OCI-LY7 (cell line): ENCODE data around the gene NAP1L4. TPM values are rescaled to one million over a fixed set of nuclear protein-coding genes. Genes with fewer than 3 reads are reported as not detected.

Source experiments
- BruUV-seq: library from RNA; stranded (reverse); fragments of 400-500 nt; replicated peaks from 2 replicates; lab custom pipeline; 2021; lab: Mats Ljungman, UMichigan
- CTCF ChIA-PET: fragments of 300-600 bp; sonication (Branson Sonifier 250); formaldehyde crosslinking; loops from one replicate; lab custom pipeline; 2022; ENCODE audit warnings: antibody characterized with exemption; ENCODE audit not compliant: unreplicated experiment; lab: Charles Lee
- POLR2A ChIA-PET: fragments of 300-600 bp; sonication (Branson Sonifier 250); formaldehyde crosslinking; loops from one replicate; lab custom pipeline; 2022; ENCODE audit warnings: antibody characterized with exemption; lab: Charles Lee
- DNase-seq: peaks from one replicate; pipeline ENCODE4 v3.0.0-alpha.2; 2015; ENCODE audit warnings: low spot score
- H2AFZ ChIP-seq: fragments of 200-600 bp; sonication (generic), shearing (Covaris generic); 2 replicates; pipeline ENCODE4 v1.6.1; 2014; ENCODE audit warnings: mild to moderate bottlenecking, antibody characterized with exemption, low read length, moderate library complexity
- H3K27ac ChIP-seq: fragments of 200-600 bp; sonication (generic); 2 replicates; pipeline ENCODE4 v1.5.1; 2014; ENCODE audit warnings: mixed run types, low read depth, mild to moderate bottlenecking, moderate library complexity, low read length, inconsistent platforms; ENCODE audit not compliant: poor library complexity, severe bottlenecking
- H3K36me3 ChIP-seq: fragments of 200-600 bp; sonication (generic); 2 replicates; pipeline ENCODE4 v1.6.1; 2014; ENCODE audit warnings: mild to moderate bottlenecking, antibody characterized with exemption, low read length, moderate library complexity, mixed read lengths; ENCODE audit not compliant: insufficient read depth
- H3K4me1 ChIP-seq: fragments of 200-600 bp; sonication (generic); 2 replicates; pipeline ENCODE4 v1.5.1; 2014; ENCODE audit warnings: mild to moderate bottlenecking, low read length; ENCODE audit not compliant: insufficient read depth, poor library complexity, severe bottlenecking
- H3K4me2 ChIP-seq: fragments of 200-600 bp; sonication (generic); 2 replicates; pipeline ENCODE4 v1.6.1; 2014; ENCODE audit warnings: mild to moderate bottlenecking, low read length
- H3K4me3 ChIP-seq: fragments of 200-600 bp; sonication (generic); 2 replicates; pipeline ENCODE4 v1.5.1; 2014; ENCODE audit warnings: mild to moderate bottlenecking, low read depth, low read length; ENCODE audit not compliant: poor library complexity, severe bottlenecking
- H3K79me2 ChIP-seq: fragments of 200-600 bp; sonication (generic); 2 replicates; pipeline ENCODE4 v1.6.1; 2016; ENCODE audit warnings: low read depth, mild to moderate bottlenecking, low read length, moderate library complexity, mixed read lengths; ENCODE audit not compliant: insufficient read depth
- H3K9me2 ChIP-seq: fragments of 200-600 bp; sonication (generic); 2 replicates; pipeline ENCODE4 v1.6.1; 2016; ENCODE audit warnings: mild to moderate bottlenecking, low read length, mixed read lengths; ENCODE audit not compliant: insufficient read depth
- H3K9me3 ChIP-seq: fragments of 200-600 bp; sonication (generic); 2 replicates; pipeline ENCODE4 v1.6.1; 2014; ENCODE audit warnings: mild to moderate bottlenecking, mixed run types, low read length, mixed read lengths
- H4K20me1 ChIP-seq: fragments of 200-600 bp; sonication (generic); 2 replicates; pipeline ENCODE4 v1.6.1; 2014; ENCODE audit warnings: mild to moderate bottlenecking, antibody characterized with exemption, low read length, moderate library complexity, mixed read lengths; ENCODE audit not compliant: insufficient read depth
- CTCF ChIP-seq: fragments of 200-600 bp; sonication (generic); conservative IDR thresholded peaks from 2 replicates; pipeline ENCODE4 v1.5.1; 2014; ENCODE audit warnings: mild to moderate bottlenecking, antibody characterized with exemption, low read length, moderate library complexity, mixed read lengths
- EZH2phosphoT487 ChIP-seq: fragments of 200-600 bp; sonication (generic); IDR thresholded peaks from 2 replicates; pipeline ENCODE4 v1.6.1; 2018; ENCODE audit warnings: low read depth, borderline replicate concordance, mild to moderate bottlenecking, mixed run types, antibody characterized with exemption, low read length, moderate library complexity, mixed read lengths
- intact Hi-C: fragments of 100-400 bp; cut with micrococcal nuclease; formaldehyde crosslinking; loops from one replicate; pipeline ENCODE4 v1.10.0; 2022; ENCODE audit not compliant: unreplicated experiment
- total RNA-seq, 2 experiments: library from RNA; depleted of rRNA in 1 of 2; stranded (reverse); fragments of >200 nt in 1 of 2; shearing (Covaris generic) in 1 of 2; gene quantifications; 2 replicates each; pipeline ENCODE4 v1.2.3, GENCODE V29; 2014 to 2022

The NAP1L4 gene
- total RNA-seq, 2 experiments from 2014 or later: 152 to 183 TPM

DNA sequence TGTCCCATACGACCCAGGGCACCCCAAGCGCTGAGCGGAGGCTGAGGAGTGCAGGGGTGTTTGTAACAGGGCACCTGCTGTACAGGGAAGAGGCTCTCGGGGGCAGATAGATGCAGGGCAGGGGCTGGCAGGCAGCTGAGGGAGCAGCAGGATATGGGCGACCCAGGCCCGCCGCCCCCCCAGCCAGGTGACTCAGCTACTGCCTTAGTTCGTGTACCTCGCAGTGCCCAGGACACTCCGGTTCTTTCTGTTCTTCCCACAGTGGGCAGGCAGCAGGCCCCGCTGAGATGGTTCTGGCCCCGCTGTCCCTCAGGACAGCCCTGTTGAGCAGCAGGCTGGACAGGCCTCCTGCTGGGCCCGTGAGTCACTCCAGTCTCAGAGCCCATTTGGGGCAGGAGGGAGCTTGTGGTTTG lies 79.1 kb downstream of the NAP1L4 start:
- CTCF ChIA-PET: no interaction called here
- H3K4me2 ChIP-seq: no peak overlapping the region
- intact Hi-C loops: no loop called here

DNA sequence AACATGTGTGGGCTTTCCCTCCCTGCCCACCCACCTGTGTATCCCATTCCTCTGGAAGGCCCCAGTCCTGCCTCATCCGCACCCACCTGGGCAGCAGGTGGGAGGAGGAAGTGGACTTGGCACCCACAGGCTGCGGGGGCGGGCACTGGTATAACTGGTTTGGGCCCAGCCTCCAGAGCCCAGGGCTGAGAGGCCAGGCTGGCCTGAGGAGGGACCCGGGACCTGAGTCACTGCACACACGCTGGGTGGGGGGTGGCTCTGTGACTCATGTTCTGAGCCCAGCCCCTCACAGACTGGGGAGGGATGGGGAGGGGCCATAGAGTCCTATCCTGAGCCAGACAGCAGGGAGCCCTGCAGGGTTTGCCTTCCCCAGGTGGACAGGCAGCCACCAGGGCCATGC lies 79.6 kb downstream of the NAP1L4 start:
- Histone ChIP-seq H3K9me2 (no peaks in the 10 kb centered on the region), H3K4me2 (no peak overlapping the region), H3K27ac (no peak overlapping the region), H4K20me1 (no peaks in the 10 kb centered on the region), H3K9me3 (no peaks in the 10 kb centered on the region), H3K79me2 (no peaks in the 10 kb centered on the region), H2AFZ (no peak overlapping the region), H3K4me1 (peaks cover 18% of the 10 kb centered on the region), H3K4me3 (no peak overlapping the region), H3K36me3 (no peaks in the 10 kb centered on the region)
- intact Hi-C loops: no loop called here
- TF ChIP-seq EZH2phosphoT487 (no peak), CTCF (no peak)
- ChIA-PET CTCF (no interaction called here), POLR2A (no interaction called here)
- DNase-seq: no peak
- BruUV-seq: no TSS peak

More for the DNA sequence above, 79.1 kb downstream of the NAP1L4 start:
- Histone ChIP-seq H3K79me2 (no peaks in the 10 kb centered on the region), H3K27ac (no peak overlapping the region), H3K9me2 (no peaks in the 10 kb centered on the region), H2AFZ (no peak overlapping the region), H3K4me1 (peaks cover 18% of the 10 kb centered on the region), H4K20me1 (no peaks in the 10 kb centered on the region), H3K9me3 (no peaks in the 10 kb centered on the region), H3K36me3 (no peaks in the 10 kb centered on the region), H3K4me3 (no peak overlapping the region)
- BruUV-seq: no TSS peak
- POLR2A ChIA-PET: no interaction called here
- DNase-seq: no peak
- TF ChIP-seq EZH2phosphoT487: no peak
- no peak for TF ChIP-seq CTCF

DNA sequence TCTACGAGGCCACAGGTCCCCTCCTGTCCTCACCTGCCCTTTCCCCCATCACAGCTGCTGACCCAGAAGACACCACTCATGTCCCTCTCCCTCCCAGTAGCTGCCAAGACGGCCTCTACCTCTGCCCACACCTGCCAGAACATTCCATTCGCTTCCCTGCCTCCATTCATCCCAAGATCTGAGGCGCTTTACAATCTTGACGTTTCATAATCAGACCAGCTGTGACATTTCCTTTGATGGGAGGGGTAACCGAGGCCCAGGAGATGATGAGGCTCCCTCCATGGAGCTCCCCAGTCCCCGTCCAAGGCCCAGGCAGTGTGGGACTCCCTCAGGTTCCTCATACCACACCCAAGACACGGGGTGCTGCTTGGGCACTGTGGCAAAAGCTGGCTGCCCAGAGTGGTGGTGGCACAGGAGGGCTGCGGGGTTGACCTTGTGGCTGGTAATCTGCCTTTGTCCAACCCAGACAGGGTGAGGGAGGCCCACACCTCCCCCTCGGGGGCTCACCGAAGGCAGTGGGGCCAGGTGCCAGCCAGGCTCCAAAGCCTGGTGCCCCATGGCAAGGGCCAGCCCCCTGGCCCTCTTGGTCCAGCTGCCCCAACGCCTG lies 80.2 kb downstream of the NAP1L4 start:
- POLR2A ChIA-PET: no interaction called here
- no peak overlapping the region for H3K4me2 ChIP-seq

More for the DNA sequence above, 80.2 kb downstream of the NAP1L4 start:
- intact Hi-C loops: no loop called here
- H3K27ac ChIP-seq: no peak overlapping the region
- H3K9me2 ChIP-seq: no peaks in the 10 kb centered on the region
- H3K9me3 ChIP-seq: no peaks in the 10 kb centered on the region
- H3K4me1 ChIP-seq: peaks cover 18% of the 10 kb centered on the region
- no peak overlapping the region for H2AFZ ChIP-seq
- CTCF ChIA-PET: no interaction called here
- no peak for DNase-seq
- BruUV-seq: no TSS peak
- no peaks in the 10 kb centered on the region for H3K79me2 ChIP-seq
- H3K4me3 ChIP-seq: no peak overlapping the region
- no peak for TF ChIP-seq EZH2phosphoT487
- no peaks in the 10 kb centered on the region for H4K20me1 ChIP-seq
- no peaks in the 10 kb centered on the region for H3K36me3 ChIP-seq
